H9 (cell line): ENCODE data around the gene FXYD6. TPM values are rescaled to one million over a fixed set of nuclear protein-coding genes. Genes with fewer than 3 reads are reported as not detected.

Source experiments
- DNase-seq: peaks from one replicate; pipeline ENCODE4 v3.0.0-alpha.2; 2017
- H2AFZ ChIP-seq: one replicate; pipeline ENCODE4 v1.6.1; 2013; ENCODE audit warnings: mild to moderate bottlenecking, low read length, control low read depth, moderate library complexity
- H2AK5ac ChIP-seq: 2 replicates; pipeline ENCODE4 v1.6.1; 2013; ENCODE audit warnings: low read length, control low read depth, mixed read lengths; ENCODE audit not compliant: insufficient read length
- H2BK120ac ChIP-seq: one replicate; pipeline ENCODE4 v1.6.1; 2013; ENCODE audit warnings: low read depth, mild to moderate bottlenecking, low read length, control low read depth, inconsistent platforms; ENCODE audit not compliant: poor library complexity, severe bottlenecking
- H2BK12ac ChIP-seq: 2 replicates; pipeline ENCODE4 v1.6.1; 2013; ENCODE audit warnings: low read length, control low read depth, mixed read lengths, low read depth; ENCODE audit not compliant: insufficient read length
- H2BK15ac ChIP-seq: 2 replicates; pipeline ENCODE4 v1.6.1; 2013; ENCODE audit warnings: low read depth, low read length, control low read depth
- H2BK20ac ChIP-seq: one replicate; pipeline ENCODE4 v1.6.1; 2013; ENCODE audit warnings: low read depth, mild to moderate bottlenecking, low read length, control low read depth, inconsistent platforms; ENCODE audit not compliant: poor library complexity, severe bottlenecking
- H2BK5ac ChIP-seq: 2 replicates; pipeline ENCODE4 v1.6.1; 2013; ENCODE audit warnings: low read length, control low read depth, mixed read lengths; ENCODE audit not compliant: insufficient read length
- H3K14ac ChIP-seq: 2 replicates; pipeline ENCODE4 v1.6.1; 2013; ENCODE audit warnings: low read length, control low read depth; ENCODE audit not compliant: insufficient read depth
- H3K18ac ChIP-seq: 2 replicates; pipeline ENCODE4 v1.6.1; 2013; ENCODE audit warnings: low read depth, mild to moderate bottlenecking, mixed read lengths, low read length, control low read depth; ENCODE audit not compliant: insufficient read length
- H3K23ac ChIP-seq: 2 replicates; pipeline ENCODE4 v1.6.1; 2013; ENCODE audit warnings: low read length, control low read depth, mixed read lengths, low read depth; ENCODE audit not compliant: insufficient read length
- H3K23me2 ChIP-seq: 2 replicates; pipeline ENCODE4 v1.6.1; 2013; ENCODE audit warnings: low read depth, mild to moderate bottlenecking, mixed read lengths, low read length, control low read depth; ENCODE audit not compliant: insufficient read length, poor library complexity, severe bottlenecking
- H3K27ac ChIP-seq: 2 replicates; pipeline ENCODE4 v1.5.1; 2013; ENCODE audit warnings: low read length, control low read depth, mixed read lengths, low read depth; ENCODE audit not compliant: insufficient read length
- H3K27me3 ChIP-seq: 2 replicates; pipeline ENCODE4 v1.6.1; 2013; ENCODE audit warnings: low read length, control low read depth, inconsistent platforms; ENCODE audit not compliant: insufficient read depth
- H3K4ac ChIP-seq: 2 replicates; pipeline ENCODE4 v1.6.1; 2013; ENCODE audit warnings: low read depth, mild to moderate bottlenecking, control low read depth, inconsistent platforms, low read length, moderate library complexity
- H3K4me1 ChIP-seq: 2 replicates; pipeline ENCODE4 v1.6.1; 2013; ENCODE audit warnings: low read length, control low read depth, inconsistent platforms; ENCODE audit not compliant: insufficient read depth
- H3K4me2 ChIP-seq: 2 replicates; pipeline ENCODE4 v1.6.1; 2013; ENCODE audit warnings: low read length, control low read depth, mixed read lengths; ENCODE audit not compliant: insufficient read length, insufficient read depth
- H3K56ac ChIP-seq: 2 replicates; pipeline ENCODE4 v1.6.1; 2013; ENCODE audit warnings: low read depth, mild to moderate bottlenecking, mixed read lengths, low read length, control low read depth; ENCODE audit not compliant: insufficient read length
- H3K79me1 ChIP-seq: 2 replicates; pipeline ENCODE4 v1.6.1; 2013; ENCODE audit warnings: low read depth, mild to moderate bottlenecking, moderate library complexity, low read length, control low read depth, inconsistent platforms; ENCODE audit not compliant: insufficient read depth, poor library complexity, severe bottlenecking
- H3K79me2 ChIP-seq: 2 replicates; pipeline ENCODE4 v1.6.1; 2013; ENCODE audit warnings: low read length, control low read depth, inconsistent platforms; ENCODE audit not compliant: insufficient read depth
- H3K9ac ChIP-seq: 2 replicates; pipeline ENCODE4 v1.6.1; 2013; ENCODE audit warnings: low read length, control low read depth, mixed read lengths; ENCODE audit not compliant: insufficient read length; ENCODE audit errors: extremely low read depth
- H3K9me3 ChIP-seq: one replicate; pipeline ENCODE4 v1.6.1; 2013; ENCODE audit warnings: low read depth, low read length, inconsistent platforms; ENCODE audit not compliant: control insufficient read depth
- H3T11ph ChIP-seq: one replicate; pipeline ENCODE4 v1.6.1; 2013; ENCODE audit warnings: mild to moderate bottlenecking, low read length, control low read depth, inconsistent platforms
- H4K20me1 ChIP-seq: one replicate; pipeline ENCODE4 v1.6.1; 2013; ENCODE audit not compliant: control insufficient read depth, insufficient read length, insufficient read depth
- H4K5ac ChIP-seq: 2 replicates; pipeline ENCODE4 v1.6.1; 2013; ENCODE audit warnings: low read depth, mild to moderate bottlenecking, mixed read lengths, low read length, control low read depth; ENCODE audit not compliant: insufficient read length
- H4K8ac ChIP-seq: replicated peaks from 2 replicates; pipeline ENCODE4 v1.6.1; 2013; ENCODE audit warnings: low read length, control low read depth, mixed read lengths, low read depth; ENCODE audit not compliant: insufficient read length
- H4K91ac ChIP-seq: 2 replicates; pipeline ENCODE4 v1.6.1; 2013; ENCODE audit warnings: low read depth, mild to moderate bottlenecking, moderate library complexity, mixed read lengths, low read length, control low read depth; ENCODE audit not compliant: insufficient read length
- H3K27ac Mint-ChIP-seq, 3 experiments: 2 replicates in 2 of 3; 3 replicates in 1 of 3; pipeline ENCODE4 v1.8.0; 2020 to 2021; ENCODE audit warnings: mixed read lengths in 3 of 3, mild to moderate bottlenecking in 1 of 3, moderate library complexity in 1 of 3
- H3K27me3 Mint-ChIP-seq: 2 replicates; pipeline ENCODE4 v1.8.0; 2021; ENCODE audit warnings: low read depth, mild to moderate bottlenecking, moderate library complexity, mixed read lengths
- H3K36me3 Mint-ChIP-seq, 3 experiments: 2 replicates in 2 of 3; 3 replicates in 1 of 3; pipeline ENCODE4 v1.8.0; 2020 to 2021; ENCODE audit warnings: low read depth in 3 of 3, mixed read lengths in 3 of 3; ENCODE audit not compliant: insufficient read depth in 1 of 3
- H3K4me1 Mint-ChIP-seq, 2 experiments: 2 replicates each; pipeline ENCODE4 v1.8.0; 2020; ENCODE audit warnings: mixed read lengths in 2 of 2
- H3K4me3 Mint-ChIP-seq, 2 experiments: 2 replicates in 1 of 2; 3 replicates in 1 of 2; pipeline ENCODE4 v1.8.0; 2020 to 2021; ENCODE audit warnings: mild to moderate bottlenecking in 2 of 2, mixed read lengths in 2 of 2, moderate library complexity in 1 of 2
- H3K9me3 Mint-ChIP-seq, 2 experiments: 2 replicates in 1 of 2; 3 replicates in 1 of 2; pipeline ENCODE4 v1.8.0; 2020; ENCODE audit warnings: mild to moderate bottlenecking in 2 of 2, mixed read lengths in 2 of 2, moderate library complexity in 1 of 2
- WGBS: extraction: QIAGEN DNeasy Blood & Tissue Kit; methylation state at CpG from one replicate; pipeline ENCODE4 v1.1.7; 2013; ENCODE audit warnings: missing lambda C conversion rate, low lambda C conversion rate, mixed read lengths; ENCODE audit not compliant: insufficient read length; ENCODE audit errors: extremely low coverage; 5-methylcytosine and 5-hydroxymethylcytosine counted together
- total RNA-seq: library from RNA; stranded (reverse); gene quantifications from 2 replicates; pipeline ENCODE4 v1.2.1, GENCODE V29; 2021
- TF ChIP-seq, protein P1 (sequence below): fragments of 200-600 bp; sonication (generic); conservative IDR thresholded peaks from 3 replicates; pipeline ENCODE4 v1.8.0; 2021; ENCODE audit warnings: antibody characterized with exemption, mild to moderate bottlenecking

FXYD6 gene
- total RNA-seq, 1 experiment from 2014 or later: 18.3 TPM

DNA sequence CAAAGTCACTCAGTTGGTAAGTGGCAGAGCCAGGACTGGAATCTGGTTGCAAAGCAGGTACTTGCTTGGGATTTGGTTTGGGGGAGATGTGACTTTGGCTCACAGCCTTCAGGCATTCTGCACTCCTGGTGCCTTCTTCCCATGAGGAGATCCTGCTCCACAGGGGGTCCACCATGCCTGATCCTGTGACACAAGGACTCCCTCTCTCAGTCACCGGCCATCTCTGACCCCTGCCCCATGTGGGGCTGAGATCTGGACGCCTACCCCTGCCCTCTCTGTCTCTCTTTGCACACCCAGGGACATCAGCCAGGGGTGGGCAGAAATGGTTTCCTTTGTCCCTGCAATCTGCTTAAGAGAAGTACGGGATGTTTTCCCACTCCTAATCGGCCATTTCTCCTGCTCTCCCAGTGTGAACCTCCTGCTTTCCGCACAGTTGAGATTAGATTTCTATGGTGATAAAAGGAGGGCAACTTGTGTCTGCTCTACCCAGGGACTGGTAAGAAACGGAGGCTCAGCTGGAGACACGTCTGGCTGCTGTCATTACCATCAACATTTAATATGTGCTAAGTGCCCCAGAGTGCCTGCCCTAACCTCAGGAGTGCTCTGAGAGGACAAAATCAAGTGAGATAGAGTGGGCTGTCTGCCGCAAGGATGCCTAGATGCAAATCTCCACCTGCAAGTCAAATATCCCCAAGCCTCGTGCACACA is 11.1 kb upstream of the FXYD6 start:
- H3K9me3 ChIP-seq: no peaks in the 10 kb centered on the region
- no peak overlapping the region for H3K27ac ChIP-seq
- H3K4me2 ChIP-seq: no peak overlapping the region
- H3T11ph ChIP-seq: no peak overlapping the region
- H2AK5ac ChIP-seq: no peak overlapping the region
- no peak overlapping the region for H2BK120ac ChIP-seq
- no peak overlapping the region for H4K91ac ChIP-seq
- no peak overlapping the region for H4K5ac ChIP-seq
- no peak overlapping the region for H3K14ac ChIP-seq
- Mint-ChIP-seq H3K27ac (no peak overlapping the region; a peak in 1 of 7 replicates), H3K4me1 (peaks cover 17 to 19% of the 10 kb centered on the region in 2 experiments), H3K4me3 (no peak overlapping the region), H3K27me3 (peaks cover 4% of the 10 kb centered on the region), H3K9me3 (no peaks in the 10 kb centered on the region), H3K36me3 (no peaks in the 10 kb centered on the region)
- H3K79me2 ChIP-seq: no peaks in the 10 kb centered on the region
- H3K18ac ChIP-seq: no peak overlapping the region
- H2BK20ac ChIP-seq: no peak overlapping the region
- H3K23me2 ChIP-seq: no peaks in the 10 kb centered on the region
- peak; percentile 18 for DNase-seq
- no peaks in the 10 kb centered on the region for H3K27me3 ChIP-seq
- H4K8ac ChIP-seq: no peak overlapping the region
- H3K9ac ChIP-seq: no peak overlapping the region
- TF ChIP-seq, protein P1, sequence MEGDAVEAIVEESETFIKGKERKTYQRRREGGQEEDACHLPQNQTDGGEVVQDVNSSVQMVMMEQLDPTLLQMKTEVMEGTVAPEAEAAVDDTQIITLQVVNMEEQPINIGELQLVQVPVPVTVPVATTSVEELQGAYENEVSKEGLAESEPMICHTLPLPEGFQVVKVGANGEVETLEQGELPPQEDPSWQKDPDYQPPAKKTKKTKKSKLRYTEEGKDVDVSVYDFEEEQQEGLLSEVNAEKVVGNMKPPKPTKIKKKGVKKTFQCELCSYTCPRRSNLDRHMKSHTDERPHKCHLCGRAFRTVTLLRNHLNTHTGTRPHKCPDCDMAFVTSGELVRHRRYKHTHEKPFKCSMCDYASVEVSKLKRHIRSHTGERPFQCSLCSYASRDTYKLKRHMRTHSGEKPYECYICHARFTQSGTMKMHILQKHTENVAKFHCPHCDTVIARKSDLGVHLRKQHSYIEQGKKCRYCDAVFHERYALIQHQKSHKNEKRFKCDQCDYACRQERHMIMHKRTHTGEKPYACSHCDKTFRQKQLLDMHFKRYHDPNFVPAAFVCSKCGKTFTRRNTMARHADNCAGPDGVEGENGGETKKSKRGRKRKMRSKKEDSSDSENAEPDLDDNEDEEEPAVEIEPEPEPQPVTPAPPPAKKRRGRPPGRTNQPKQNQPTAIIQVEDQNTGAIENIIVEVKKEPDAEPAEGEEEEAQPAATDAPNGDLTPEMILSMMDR: no peak
- H3K79me1 ChIP-seq: no peaks in the 10 kb centered on the region
- H2BK15ac ChIP-seq: no peak overlapping the region
- H3K4me1 ChIP-seq: no peaks in the 10 kb centered on the region
- H2BK12ac ChIP-seq: no peak overlapping the region
- no peak overlapping the region for H3K4ac ChIP-seq
- H2BK5ac ChIP-seq: no peak overlapping the region
- no peaks in the 10 kb centered on the region for H4K20me1 ChIP-seq
- H3K56ac ChIP-seq: no peak overlapping the region
- H2AFZ ChIP-seq: no peak overlapping the region
- H3K23ac ChIP-seq: no peak overlapping the region
- no CpG with 5 or more reads among the region's 9 CpGs for WGBS
